Measurements from ENCODE around the gene MIXL1.
A peak's percentile ranks its signal among the peaks of the same experiment; 100 is the strongest.

MIXL1 gene

DNA sequence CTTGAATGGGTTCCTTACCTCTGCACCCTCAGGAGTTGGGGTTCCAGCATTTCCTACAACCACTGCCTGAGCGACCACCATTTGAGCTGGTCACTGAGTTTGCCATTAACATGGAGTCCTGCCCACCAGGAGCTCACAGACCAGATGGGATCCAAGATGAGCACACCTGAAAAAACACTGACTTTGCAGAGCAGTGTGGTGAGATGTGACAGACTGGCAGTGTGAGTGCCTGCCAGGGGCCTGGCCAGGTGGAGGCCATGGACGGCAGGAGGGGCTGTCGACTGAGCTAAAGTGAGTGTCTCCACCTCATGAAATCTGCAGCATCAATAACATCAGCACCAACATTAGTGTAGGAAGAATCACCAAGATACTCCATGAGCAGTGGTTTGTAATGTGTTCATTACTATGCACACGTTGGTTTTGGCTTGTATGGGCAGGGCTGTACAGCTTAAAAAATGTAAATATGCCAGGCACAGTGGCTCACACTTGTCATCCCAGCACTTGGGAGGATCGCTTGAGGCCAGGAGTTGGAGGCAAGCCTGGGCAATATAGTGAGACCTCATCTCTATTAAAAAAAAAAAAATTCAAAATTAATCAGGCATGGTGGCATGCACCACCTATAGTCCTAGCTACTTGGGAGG, 12.2 kb upstream of the MIXL1 start:
- Histone ChIP-seq H3K4me3 (ENCODE audit: low read depth, low read length) (no peak overlapping the region), H3K9me3 (0 out of 2 replicates have a peak, but pooled peaks cover 2% of the 10 kb centered on the region), H3K36me3 (no peaks in the 10 kb centered on the region), H3K27me3 (no peaks in the 10 kb centered on the region), H3K4me1 (peaks cover 7% of the 10 kb centered on the region)
- no peak for DNase-seq
- TF ChIP-seq, protein P1, sequence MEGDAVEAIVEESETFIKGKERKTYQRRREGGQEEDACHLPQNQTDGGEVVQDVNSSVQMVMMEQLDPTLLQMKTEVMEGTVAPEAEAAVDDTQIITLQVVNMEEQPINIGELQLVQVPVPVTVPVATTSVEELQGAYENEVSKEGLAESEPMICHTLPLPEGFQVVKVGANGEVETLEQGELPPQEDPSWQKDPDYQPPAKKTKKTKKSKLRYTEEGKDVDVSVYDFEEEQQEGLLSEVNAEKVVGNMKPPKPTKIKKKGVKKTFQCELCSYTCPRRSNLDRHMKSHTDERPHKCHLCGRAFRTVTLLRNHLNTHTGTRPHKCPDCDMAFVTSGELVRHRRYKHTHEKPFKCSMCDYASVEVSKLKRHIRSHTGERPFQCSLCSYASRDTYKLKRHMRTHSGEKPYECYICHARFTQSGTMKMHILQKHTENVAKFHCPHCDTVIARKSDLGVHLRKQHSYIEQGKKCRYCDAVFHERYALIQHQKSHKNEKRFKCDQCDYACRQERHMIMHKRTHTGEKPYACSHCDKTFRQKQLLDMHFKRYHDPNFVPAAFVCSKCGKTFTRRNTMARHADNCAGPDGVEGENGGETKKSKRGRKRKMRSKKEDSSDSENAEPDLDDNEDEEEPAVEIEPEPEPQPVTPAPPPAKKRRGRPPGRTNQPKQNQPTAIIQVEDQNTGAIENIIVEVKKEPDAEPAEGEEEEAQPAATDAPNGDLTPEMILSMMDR (IDR thresholded peaks at IDR 0.05; ENCODE audit: low read depth, low read length): no peak

DNA sequence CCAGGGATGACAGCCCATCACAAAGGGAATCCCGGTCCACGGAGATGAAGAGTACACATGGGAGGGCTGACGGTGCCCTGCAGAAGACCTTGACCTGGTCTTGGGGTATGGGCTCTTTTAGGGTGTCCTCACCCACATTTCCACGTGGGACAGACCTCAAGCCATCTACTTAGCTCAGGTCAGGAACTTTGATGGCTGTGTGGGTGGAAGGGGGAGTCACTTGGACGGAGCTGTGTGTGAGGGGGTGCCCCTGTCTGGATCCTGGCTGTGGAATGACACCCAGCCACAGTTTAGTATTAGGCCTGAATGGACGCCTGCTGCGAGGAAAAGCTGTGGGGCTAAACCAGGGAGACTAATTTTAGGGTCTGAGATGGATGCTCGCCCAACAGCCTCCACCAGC, 10.9 kb upstream of the MIXL1 start:
- no peaks in the 10 kb centered on the region for H3K27me3 ChIP-seq
- no peak overlapping the region for H3K4me3 ChIP-seq (ENCODE audit: low read depth, low read length)
- TF ChIP-seq, protein P1 (IDR thresholded peaks at IDR 0.05; ENCODE audit: low read depth, low read length): no peak
- no peak for DNase-seq
- peaks cover 7% of the 10 kb centered on the region for H3K4me1 ChIP-seq
- no peaks in the 10 kb centered on the region for H3K36me3 ChIP-seq
- no peaks in the 10 kb centered on the region for H3K9me3 ChIP-seq

DNA sequence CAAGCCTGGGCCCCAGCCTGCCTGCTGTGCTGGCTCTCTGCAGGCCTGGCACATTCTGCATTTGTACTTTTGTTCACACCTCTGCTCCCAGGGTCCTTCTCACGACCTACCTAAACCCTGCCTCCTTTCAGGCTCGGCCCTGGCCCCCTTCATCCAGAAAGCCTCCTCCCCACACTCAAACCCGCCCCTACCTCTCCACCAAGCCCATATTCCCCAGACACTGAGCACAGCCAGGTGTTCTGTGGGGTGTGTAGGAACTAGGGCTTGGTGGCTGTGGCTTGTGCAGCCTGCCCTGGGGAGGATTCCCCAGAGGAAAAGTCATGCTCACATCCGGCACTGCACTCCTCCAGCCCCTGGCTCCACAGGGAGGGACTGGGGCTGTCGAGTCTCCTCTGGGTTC, 8.2 kb upstream of the MIXL1 start:
- no peaks in the 10 kb centered on the region for H3K27me3 ChIP-seq
- no peak overlapping the region for H3K4me3 ChIP-seq (ENCODE audit: low read depth, low read length)
- TF ChIP-seq, protein P1 (IDR thresholded peaks at IDR 0.05; ENCODE audit: low read depth, low read length): no peak
- H3K9me3 ChIP-seq: no peaks in the 10 kb centered on the region
- H3K4me1 ChIP-seq: peaks cover 7% of the 10 kb centered on the region
- DNase-seq: peak; percentile 46
- H3K36me3 ChIP-seq: no peaks in the 10 kb centered on the region

DNA sequence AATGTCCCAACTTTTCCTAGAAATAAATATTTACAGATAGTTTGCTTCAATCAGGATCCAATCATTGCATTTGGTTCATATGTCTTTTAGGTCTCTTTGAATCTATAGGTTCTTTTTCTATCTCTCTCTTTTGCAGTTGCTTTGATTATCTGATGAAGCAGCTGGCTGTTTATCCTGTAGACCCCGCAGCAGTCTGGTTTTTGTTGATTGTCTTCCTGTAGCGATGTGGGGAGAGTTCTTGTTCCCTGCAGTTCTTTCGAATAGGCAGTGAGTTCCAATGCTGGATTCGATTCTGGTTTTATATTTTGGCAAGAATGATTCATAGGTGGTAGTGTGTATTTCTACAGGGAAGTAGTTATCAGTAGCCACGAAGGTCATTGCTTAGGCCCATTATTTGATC, 7.4 kb upstream of the MIXL1 start:
- TF ChIP-seq, protein P1 (IDR thresholded peaks at IDR 0.05; ENCODE audit: low read depth, low read length): no peak
- DNase-seq: no peak
- Histone ChIP-seq H3K4me1 (peaks cover 7% of the 10 kb centered on the region), H3K27me3 (no peaks in the 10 kb centered on the region), H3K36me3 (no peaks in the 10 kb centered on the region), H3K4me3 (ENCODE audit: low read depth, low read length) (no peak overlapping the region), H3K9me3 (no peaks in the 10 kb centered on the region)

DNA sequence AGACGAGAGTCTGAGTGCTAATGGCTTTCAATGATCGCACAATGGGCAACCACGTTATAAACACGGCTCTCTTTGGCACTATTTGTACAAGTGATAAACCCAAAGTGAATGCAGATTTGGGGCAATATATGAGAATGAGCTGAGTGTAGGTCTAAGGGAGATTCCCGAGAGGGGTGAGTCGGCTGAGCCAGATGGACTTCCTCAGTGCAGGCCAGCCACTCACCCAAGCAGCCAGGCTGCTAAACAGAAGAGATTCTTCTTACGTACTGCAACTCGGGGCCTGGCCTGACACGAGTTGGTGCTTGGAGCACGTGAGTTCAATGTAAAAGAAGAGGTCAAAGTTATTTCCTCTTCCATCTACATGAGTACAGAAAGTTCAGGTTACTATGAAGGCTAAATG, 6.2 kb upstream of the MIXL1 start:
- peaks cover 7% of the 10 kb centered on the region for H3K4me1 ChIP-seq
- H3K4me3 ChIP-seq (ENCODE audit: low read depth, low read length): no peak overlapping the region
- H3K36me3 ChIP-seq: no peaks in the 10 kb centered on the region
- DNase-seq: no peak
- TF ChIP-seq, protein P1 (IDR thresholded peaks at IDR 0.05; ENCODE audit: low read depth, low read length): no peak
- no peaks in the 10 kb centered on the region for H3K27me3 ChIP-seq
- H3K9me3 ChIP-seq: no peaks in the 10 kb centered on the region

DNA sequence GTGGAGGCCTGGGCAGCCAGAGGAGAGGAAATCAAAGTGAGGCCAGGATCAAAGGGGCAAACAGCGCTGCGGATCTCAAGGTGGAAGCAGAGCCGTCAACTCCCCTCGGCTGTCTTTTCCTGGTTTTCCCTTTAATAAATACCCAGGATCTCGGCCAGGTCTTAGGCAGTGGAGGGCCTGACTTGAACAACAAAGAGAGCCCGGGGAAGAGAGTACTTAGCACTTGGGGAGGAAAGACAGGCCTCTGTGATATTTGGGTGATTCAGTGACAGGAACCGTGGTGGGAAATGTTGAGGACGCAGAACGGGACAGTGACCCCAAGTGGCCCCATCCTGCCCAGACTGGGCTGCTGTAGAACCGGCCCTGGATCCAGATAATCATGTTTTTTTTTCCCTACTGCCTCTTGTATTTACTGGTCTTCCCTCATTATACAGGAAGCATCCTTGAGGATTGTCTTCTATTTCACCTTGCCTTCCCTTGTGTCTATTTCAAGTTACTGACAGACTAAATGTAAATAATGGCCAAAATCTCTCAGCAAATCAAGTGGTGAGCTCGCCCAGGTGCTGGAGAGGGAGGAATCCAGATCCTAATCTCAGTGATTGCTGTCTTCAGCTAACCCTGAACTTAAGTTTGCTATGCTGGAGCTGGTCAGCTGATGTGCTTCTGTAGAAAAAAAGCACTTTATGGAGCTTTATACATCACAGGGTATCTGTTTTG, 2.8 kb upstream of the MIXL1 start:
- Histone ChIP-seq H3K9me3 (no peaks in the 10 kb centered on the region), H3K36me3 (no peaks in the 10 kb centered on the region), H3K27me3 (peaks cover 5% of the 10 kb centered on the region; the same call in 1 of the 2 replicates), H3K4me1 (peaks cover 2% of the 10 kb centered on the region), H3K4me3 (ENCODE audit: low read depth, low read length) (no peak overlapping the region)
- TF ChIP-seq, protein P1 (IDR thresholded peaks at IDR 0.05; ENCODE audit: low read depth, low read length): no peak
- DNase-seq: no peak
